NB4 (cell line): ENCODE measurements around the gene FAM32A.

Experiments
- TF ChIP-seq, protein P1 (sequence below): IDR thresholded peaks from 2 replicates; pipeline ENCODE4 v1.6.1; 2011; ENCODE audit warnings: low read depth, low read length
- TF ChIP-seq, protein P2 (sequence below): IDR thresholded peaks from one replicate; pipeline ENCODE4 v1.5.1; 2012; ENCODE audit warnings: low read depth, low read length

DNA sequence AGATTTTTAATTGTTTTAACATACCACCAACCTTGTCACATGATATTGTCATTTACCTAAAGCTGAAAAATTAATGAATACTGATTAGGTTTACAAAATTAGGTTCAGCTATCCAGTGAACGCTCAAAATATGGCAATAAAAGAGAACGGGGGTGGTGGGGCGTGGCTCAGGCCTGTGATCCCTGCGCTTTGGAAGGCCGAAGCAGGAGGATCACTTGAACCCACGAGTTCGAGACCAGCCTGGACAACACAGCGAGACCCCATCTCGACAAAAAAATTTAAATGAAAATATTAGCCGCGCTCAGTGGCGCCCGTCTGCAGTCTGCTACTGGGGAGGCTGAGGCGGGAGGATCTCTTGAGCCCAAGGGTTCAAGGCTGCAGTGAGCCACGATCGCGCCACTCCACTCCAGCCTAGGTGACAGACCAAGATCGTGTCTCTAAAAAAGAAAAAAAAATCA lies 516 bp upstream of the FAM32A start:
- TF ChIP-seq, protein P1, sequence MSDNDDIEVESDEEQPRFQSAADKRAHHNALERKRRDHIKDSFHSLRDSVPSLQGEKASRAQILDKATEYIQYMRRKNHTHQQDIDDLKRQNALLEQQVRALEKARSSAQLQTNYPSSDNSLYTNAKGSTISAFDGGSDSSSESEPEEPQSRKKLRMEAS = no peak
- TF ChIP-seq, protein P2, sequence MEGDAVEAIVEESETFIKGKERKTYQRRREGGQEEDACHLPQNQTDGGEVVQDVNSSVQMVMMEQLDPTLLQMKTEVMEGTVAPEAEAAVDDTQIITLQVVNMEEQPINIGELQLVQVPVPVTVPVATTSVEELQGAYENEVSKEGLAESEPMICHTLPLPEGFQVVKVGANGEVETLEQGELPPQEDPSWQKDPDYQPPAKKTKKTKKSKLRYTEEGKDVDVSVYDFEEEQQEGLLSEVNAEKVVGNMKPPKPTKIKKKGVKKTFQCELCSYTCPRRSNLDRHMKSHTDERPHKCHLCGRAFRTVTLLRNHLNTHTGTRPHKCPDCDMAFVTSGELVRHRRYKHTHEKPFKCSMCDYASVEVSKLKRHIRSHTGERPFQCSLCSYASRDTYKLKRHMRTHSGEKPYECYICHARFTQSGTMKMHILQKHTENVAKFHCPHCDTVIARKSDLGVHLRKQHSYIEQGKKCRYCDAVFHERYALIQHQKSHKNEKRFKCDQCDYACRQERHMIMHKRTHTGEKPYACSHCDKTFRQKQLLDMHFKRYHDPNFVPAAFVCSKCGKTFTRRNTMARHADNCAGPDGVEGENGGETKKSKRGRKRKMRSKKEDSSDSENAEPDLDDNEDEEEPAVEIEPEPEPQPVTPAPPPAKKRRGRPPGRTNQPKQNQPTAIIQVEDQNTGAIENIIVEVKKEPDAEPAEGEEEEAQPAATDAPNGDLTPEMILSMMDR = no peak
